UCSD-AML1 (cell line): Measurements from ENCODE around the gene DYNC1H1.
"Not testable (repeated sequence)": the region's sequence is repeated elsewhere in the genome, so short reads cannot be mapped to it uniquely, and the experiment has no call there.

Experiments used
- DNase-seq: peaks from one replicate; lab custom pipeline; 2025; ENCODE audit not compliant: unreplicated experiment; lab: John Stamatoyannopoulos, UW

DYNC1H1 gene

GRCh38 chr14:101963656-101964296, 597 bp upstream of the DYNC1H1 start:
- DNase-seq = no peak

GRCh38 chr14:101965181-101965544, 790 bp downstream of the DYNC1H1 start:
- peak; percentile 64 for DNase-seq

DNA sequence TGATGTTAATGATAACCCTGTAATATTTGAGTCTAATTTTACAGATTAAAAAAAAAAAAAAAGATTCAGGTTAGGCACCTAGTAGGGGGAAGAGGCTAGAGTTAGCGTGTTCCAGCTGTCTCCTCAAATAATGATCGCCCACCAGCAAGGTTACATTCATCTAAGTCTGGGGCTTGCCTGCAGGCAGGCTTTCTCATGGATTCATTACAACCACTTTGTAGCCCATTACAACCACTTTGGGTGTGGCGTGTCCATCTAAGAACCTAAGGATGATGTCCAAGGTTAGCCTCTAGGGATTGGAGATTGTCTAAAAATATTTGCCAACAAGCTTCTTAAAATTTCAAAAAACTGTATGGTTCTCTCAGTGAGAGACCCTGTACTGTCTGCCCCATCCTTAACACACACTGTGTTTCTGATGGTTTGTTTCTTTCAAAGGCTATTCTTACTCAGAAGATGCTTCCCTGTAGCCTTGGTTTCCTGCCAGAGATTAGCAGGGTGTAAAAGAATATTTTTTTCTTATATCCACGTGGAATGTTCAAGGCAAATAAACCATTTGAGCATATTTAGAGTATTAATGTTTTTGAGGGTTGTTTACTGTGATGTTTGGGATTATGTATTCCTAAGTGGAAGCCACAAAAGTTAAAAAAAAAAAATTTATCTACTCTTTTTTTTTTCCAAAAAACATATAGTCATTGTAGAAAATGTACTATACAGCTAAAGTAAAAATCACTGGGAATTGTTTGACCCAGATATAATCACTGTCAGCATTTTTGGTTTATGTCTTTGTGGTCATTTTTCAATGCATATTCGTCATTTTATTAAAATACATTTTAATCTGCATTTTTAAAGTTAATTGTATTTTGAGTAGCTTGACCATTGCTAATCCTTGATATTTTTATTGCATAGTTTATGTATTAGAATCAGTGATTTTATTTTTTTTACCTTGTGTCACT, 1.7 kb downstream of the DYNC1H1 start:
- DNase-seq = no peak

DNA sequence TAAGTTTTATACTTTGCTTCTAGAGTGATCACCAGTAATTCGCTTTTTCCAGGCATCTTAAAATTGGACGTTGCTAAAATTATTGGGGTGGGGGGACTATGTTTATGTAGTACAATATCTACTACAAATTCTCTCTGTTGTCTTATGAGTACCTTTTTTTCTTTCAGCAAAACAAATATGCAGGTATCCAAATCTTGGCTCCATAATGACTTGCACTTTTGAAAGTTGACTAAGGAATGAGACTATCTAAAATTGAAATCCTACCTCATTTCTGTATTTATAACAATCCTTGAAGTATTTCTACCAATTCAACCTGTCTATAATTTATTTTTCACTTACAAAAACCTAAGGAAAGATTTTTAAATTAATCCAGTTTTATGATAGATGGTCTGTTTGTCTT, 2.4 kb downstream of the DYNC1H1 start:
- no peak for DNase-seq

- no peak for DNase-seq
Measured at GRCh38 chr14:101968186-101968585, 3.8 kb downstream of the DYNC1H1 start.

DNA sequence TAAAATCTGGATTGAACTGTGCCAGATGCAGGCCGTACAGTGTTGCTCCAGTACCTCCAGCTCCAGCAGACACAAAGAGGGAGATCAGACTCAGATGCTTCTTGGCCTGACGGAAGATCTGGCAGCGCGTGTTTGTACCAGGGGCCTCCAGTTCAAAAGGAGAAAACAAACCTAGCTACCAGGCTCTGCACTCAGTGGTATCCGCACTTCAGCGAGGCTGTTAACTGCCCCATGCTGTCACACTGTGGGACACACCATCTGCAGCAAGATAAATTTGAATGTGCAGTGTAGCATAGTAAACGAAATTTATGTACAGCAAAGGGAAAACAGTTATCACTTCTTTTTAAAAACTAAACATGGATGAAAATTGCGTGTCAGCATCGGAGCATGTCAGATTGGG, 5.1 kb downstream of the DYNC1H1 start:
- DNase-seq = no peak

DNA sequence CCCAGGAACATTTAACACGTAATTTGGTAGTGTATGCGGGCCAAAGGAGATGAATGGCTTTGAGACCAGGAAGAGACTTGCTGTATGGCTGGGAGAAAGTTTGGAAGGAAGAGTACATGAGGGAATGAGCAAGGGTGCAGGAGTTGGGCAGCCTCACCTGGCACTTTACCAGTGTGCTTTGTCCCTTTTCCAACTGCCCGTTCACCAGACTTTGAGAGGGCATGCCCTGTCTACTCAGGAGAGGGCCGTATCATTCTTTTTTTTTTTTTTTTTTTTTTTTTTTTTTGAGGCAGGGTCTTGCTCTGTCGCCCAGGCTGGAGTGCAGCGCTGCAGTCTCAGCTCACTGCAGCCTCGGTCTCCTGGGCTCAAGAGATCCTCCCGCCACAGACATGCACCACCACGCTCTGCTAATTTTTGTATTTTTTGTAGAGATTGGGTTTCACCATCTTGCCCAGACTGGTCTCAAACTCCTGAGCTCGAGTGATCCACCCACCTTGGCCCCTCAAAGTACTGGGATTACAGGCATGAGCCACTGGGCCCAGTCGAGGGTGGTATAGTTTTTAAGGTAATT, 6.5 kb downstream of the DYNC1H1 start:
- DNase-seq = no peak

DNA sequence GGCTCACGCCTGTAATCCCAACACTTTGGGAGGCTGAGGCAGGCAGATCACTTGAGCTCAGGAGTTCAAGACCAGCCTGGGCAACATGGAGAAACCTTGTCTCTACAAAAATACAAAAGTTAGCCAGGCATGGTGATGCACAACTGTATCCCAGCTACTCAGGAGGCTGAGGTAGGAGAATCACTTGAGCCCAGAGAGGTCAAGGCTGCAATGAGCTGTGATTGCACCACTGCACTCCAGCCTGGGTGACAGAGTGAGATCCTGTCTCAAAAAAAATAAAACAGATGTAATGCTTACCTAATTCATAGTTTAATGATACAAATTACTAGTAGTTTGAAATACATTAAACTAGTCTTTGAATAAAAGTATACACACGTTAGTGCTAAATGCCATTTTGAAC, 7.1 kb downstream of the DYNC1H1 start:
- DNase-seq = not testable (repeated sequence)

- peak; percentile 33 for DNase-seq
Measured at GRCh38 chr14:101972126-101972866, 7.9 kb downstream of the DYNC1H1 start.

DNA sequence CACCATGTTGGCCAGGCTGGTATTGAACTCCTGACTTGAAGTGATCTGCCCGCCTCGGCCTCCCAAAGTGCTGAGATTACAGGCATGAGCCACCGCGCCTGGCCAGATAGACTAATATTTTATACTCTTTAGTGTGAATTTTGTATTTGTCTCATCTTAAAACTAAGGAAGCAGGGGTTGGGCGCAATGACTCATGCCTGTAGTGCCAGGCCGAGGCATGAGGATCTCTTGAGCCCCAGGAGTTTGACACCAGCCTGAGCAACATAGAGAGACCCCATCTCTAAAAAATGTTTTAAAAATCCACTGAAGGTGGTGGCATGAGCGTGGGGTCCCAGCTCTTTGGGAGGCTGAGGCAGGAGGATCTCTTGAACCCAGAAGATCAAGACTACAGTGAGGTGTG, 9.0 kb downstream of the DYNC1H1 start:
- no peak for DNase-seq

DNA sequence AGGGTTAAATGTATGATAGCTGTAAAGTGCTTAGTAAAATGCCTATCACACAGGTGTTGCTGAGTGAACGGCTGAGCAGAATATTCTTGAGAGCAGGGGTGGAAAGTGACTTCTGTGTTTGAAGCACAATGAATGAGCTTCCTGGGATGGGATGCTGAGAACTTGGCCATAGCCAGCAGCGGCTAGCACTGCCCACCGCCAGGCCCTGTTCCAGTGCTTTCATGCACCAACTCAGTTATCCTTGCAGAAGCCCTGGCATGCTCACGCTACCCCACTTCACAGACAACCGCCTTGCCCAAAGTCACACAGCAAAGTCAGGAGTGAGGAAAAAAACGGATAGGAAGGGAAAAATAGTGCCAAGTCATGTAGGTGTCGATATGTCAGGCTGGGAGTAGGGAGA, 10.9 kb downstream of the DYNC1H1 start:
- no peak for DNase-seq

DNA sequence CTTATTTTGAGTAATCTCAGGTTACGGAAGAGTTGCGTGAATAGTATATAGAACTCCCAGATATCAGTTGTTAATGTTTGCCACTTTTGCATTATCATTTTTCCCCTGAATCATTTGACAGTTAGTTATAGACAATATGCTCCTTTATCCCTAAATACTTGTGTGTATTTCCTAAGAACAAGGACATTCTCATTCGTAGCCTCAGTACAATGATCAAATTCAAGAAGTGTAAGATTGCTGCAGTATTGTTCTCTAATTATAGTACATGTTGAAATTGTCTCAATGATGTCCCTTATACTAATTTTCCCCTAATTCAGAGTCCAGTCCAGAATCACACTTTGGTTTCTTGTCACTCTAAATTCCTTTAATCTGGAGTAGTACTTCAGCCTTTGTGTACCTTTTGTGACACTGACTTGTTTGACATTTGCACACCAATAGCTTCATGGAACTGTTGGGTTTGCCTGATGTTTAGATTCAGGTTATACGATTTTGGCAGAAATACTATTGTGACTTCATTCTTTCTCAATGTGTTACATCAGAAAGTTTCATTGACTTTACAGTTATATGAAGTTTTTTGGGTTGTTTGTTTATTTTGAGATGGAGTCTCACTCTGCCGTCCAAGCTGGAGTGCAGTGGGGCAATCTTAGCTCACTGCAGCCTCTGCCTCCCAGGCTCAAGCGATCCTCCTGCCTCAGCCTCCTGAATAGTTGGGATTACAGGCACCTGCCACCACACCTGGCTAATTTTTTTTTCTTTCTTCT, 13.1 kb downstream of the DYNC1H1 start:
- no peak for DNase-seq

DNA sequence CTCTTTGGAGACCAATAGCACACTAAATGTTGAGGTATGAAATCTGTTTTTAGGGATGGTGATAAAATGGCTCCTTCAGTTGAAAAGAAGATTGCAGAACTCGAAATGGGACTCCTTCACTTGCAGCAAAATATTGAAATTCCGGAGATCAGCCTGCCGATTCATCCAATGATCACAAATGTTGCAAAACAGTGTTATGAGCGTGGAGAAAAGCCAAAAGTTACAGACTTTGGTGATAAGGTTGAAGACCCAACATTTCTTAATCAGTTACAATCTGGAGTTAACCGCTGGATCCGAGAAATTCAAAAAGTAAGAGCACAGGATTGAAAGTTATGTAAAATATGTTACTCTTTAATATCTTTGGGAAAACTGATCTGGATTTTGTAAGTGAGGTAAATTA, 15.3 kb downstream of the DYNC1H1 start:
- no peak for DNase-seq

DNA sequence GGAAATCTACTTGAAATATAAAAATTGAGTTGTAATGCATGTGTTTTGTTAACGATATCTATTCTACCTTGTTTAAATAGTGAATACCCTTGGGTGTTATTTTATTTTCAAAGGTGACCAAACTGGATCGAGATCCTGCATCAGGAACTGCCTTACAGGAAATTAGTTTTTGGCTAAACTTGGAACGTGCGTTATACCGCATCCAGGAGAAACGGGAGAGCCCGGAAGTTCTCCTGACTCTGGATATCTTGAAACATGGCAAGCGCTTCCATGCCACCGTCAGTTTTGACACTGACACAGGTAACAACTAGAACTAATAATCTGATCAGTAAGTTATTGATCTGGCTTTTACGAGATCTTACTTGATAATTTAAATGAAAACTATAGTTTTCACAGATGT, 15.9 kb downstream of the DYNC1H1 start:
- DNase-seq = no peak

DNA sequence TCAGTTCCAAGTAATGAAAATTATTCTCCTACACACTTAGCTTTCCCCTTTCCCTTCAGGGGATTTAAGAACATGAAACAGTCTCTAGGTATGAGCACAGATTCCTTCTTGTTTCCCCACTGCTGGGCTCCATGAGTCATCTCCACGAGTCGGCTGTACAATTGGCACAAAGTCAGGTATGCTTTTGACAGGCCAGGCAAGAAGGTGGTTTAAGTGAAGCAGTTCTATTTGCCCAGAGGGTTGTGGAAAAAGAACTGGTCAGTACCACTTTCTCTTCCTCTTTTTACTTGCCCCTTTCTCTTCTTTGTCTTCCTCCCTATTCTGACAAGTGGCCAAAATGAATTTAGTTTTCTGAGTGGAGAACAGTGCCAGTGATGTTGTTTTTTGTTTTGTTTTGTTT, 16.3 kb downstream of the DYNC1H1 start:
- DNase-seq = no peak

- no peak for DNase-seq
Measured at GRCh38 chr14:101982621-101983020, 18.2 kb downstream of the DYNC1H1 start.

- not testable (repeated sequence) for DNase-seq
Measured at GRCh38 chr14:101984831-101985230, 20.5 kb downstream of the DYNC1H1 start.

DNA sequence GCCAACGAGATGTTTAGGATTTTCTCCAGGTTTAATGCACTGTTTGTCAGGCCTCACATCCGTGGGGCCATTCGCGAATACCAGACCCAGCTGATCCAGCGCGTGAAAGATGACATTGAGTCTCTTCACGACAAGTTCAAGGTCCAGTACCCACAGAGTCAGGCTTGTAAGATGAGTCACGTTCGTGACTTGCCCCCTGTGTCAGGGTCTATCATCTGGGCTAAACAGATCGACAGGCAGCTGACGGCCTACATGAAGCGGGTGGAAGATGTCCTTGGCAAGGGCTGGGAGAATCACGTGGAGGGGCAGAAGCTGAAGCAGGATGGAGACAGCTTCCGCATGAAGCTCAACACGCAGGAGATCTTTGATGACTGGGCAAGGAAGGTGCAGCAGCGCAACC, 21.6 kb downstream of the DYNC1H1 start:
- no peak for DNase-seq

- no peak for DNase-seq
Measured at GRCh38 chr14:101986953-101987352, 22.6 kb downstream of the DYNC1H1 start.

DNA sequence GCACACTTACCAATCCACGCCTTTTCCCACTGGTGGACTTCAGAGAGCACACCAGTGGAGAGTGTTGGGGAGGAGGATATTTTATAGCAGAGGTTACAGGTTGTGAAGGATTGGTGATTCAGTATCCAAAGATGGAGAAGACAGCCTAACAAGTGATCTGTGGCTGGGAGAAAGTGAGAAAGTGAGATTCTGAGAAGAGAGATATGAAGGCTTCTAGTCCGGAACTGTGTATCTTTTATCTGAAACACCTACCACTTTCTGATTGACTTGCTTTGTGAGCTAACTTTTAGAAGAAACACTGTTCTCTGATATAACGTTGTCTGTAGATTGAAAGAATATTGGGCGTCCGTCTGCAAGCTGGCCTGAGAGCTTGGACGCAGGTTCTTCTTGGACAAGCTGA, 24.0 kb downstream of the DYNC1H1 start:
- no peak for DNase-seq

DNA sequence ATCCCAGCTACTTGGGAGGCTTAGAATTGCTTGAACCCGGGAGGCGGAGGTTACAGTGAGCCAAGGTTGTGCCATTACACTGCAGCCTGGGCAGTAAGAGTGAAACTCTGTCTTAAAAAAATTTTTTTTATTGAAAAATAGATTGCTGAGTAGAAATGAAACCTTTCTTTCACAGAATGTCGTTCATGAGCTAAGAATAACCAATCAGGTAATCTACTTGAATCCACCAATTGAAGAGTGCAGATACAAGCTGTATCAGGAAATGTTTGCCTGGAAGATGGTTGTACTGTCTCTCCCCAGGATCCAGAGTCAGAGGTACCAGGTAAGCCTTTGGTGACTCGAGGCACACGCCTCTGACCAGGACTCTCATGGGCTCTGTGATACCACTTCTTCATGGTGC, 27.0 kb downstream of the DYNC1H1 start:
- no peak for DNase-seq
